ENCODE measurements around the gene COL6A2.
"Not testable (repeated sequence)": the region's sequence is repeated elsewhere in the genome, so short reads cannot be mapped to it uniquely, and the experiment has no call there.

COL6A2 gene

GRCh38 chr21:46142582-46143473, 44.9 kb downstream of the COL6A2 start:
- Histone ChIP-seq H3K27me3 (ENCODE audit: control insufficient read depth in 5 of 5, insufficient read depth in 4 of 5, low read length in 5 of 5) (peaks cover 0 to 18% (median 11%) of the 10 kb centered on the region in 5 donors), H3K9me3 (ENCODE audit: control insufficient read depth in 5 of 5, low read length in 5 of 5) (no peaks in the 10 kb centered on the region), H3K9ac (ENCODE audit: low read length in 5 of 5) (no peak overlapping the region), H3K4me3 (ENCODE audit: low read depth in 1 of 5, low read length in 5 of 5) (no peak overlapping the region), H3K27ac (ENCODE audit: low read depth, low read length) (no peak overlapping the region), H3K36me3 (ENCODE audit: control insufficient read depth in 5 of 5, insufficient read depth in 5 of 5, low read length in 5 of 5) (no peaks in the 10 kb centered on the region), H3K4me1 (ENCODE audit: control insufficient read depth in 5 of 5, insufficient read depth in 5 of 5, low read length in 5 of 5) (peaks cover 0 to 7% (median 4%) of the 10 kb centered on the region in 5 donors)

GRCh38 chr21:46144464-46145070, 46.7 kb downstream of the COL6A2 start:
- Histone ChIP-seq H3K27ac (ENCODE audit: low read depth, low read length) (no peak overlapping the region), H3K36me3 (ENCODE audit: control insufficient read depth in 5 of 5, insufficient read depth in 5 of 5, low read length in 5 of 5) (no peaks in the 10 kb centered on the region), H3K9ac (ENCODE audit: low read length in 5 of 5) (no peak overlapping the region), H3K4me3 (ENCODE audit: low read depth in 1 of 5, low read length in 5 of 5) (no peak overlapping the region), H3K9me3 (ENCODE audit: control insufficient read depth in 5 of 5, low read length in 5 of 5) (no peaks in the 10 kb centered on the region), H3K27me3 (ENCODE audit: control insufficient read depth in 5 of 5, insufficient read depth in 4 of 5, low read length in 5 of 5) (peaks cover 0 to 12% (median 8%) of the 10 kb centered on the region in 5 donors), H3K4me1 (ENCODE audit: control insufficient read depth in 5 of 5, insufficient read depth in 5 of 5, low read length in 5 of 5) (peaks cover 0 to 7% (median 4%) of the 10 kb centered on the region in 5 donors)

- Histone ChIP-seq H3K27me3 (ENCODE audit: control insufficient read depth in 5 of 5, insufficient read depth in 4 of 5, low read length in 5 of 5) (peaks cover 0 to 5% (median 1%) of the 10 kb centered on the region in 5 donors), H3K9me3 (ENCODE audit: control insufficient read depth in 5 of 5, low read length in 5 of 5) (no peaks in the 10 kb centered on the region), H3K27ac (ENCODE audit: low read depth, low read length) (no peak overlapping the region), H3K36me3 (ENCODE audit: control insufficient read depth in 5 of 5, insufficient read depth in 5 of 5, low read length in 5 of 5) (no peaks in the 10 kb centered on the region), H3K4me3 (ENCODE audit: low read depth in 1 of 5, low read length in 5 of 5) (no peak overlapping the region), H3K4me1 (ENCODE audit: control insufficient read depth in 5 of 5, insufficient read depth in 5 of 5, low read length in 5 of 5) (peaks cover 0 to 7% (median 4%) of the 10 kb centered on the region in 5 donors), H3K9ac (ENCODE audit: low read length in 5 of 5) (no peak overlapping the region)
These were observed 47.4 kb downstream of the COL6A2 start for GRCh38 chr21:46145159-46145839.

GRCh38 chr21:46145840-46146691, 48.2 kb downstream of the COL6A2 start:
- Histone ChIP-seq H3K27ac (ENCODE audit: low read depth, low read length) (no peak overlapping the region), H3K4me3 (ENCODE audit: low read depth in 1 of 5, low read length in 5 of 5) (no peak overlapping the region), H3K27me3 (ENCODE audit: control insufficient read depth in 5 of 5, insufficient read depth in 4 of 5, low read length in 5 of 5) (peaks cover 0 to 4% (median 2%) of the 10 kb centered on the region in 5 donors), H3K36me3 (ENCODE audit: control insufficient read depth in 5 of 5, insufficient read depth in 5 of 5, low read length in 5 of 5) (no peaks in the 10 kb centered on the region), H3K9ac (ENCODE audit: low read length in 5 of 5) (no peak overlapping the region), H3K9me3 (ENCODE audit: control insufficient read depth in 5 of 5, low read length in 5 of 5) (no peaks in the 10 kb centered on the region), H3K4me1 (ENCODE audit: control insufficient read depth in 5 of 5, insufficient read depth in 5 of 5, low read length in 5 of 5) (peaks cover 0 to 7% (median 4%) of the 10 kb centered on the region in 5 donors)

GRCh38 chr21:46146856-46147255, 48.9 kb downstream of the COL6A2 start:
- Histone ChIP-seq H3K9me3 (ENCODE audit: control insufficient read depth in 5 of 5, low read length in 5 of 5) (no peaks in the 10 kb centered on the region), H3K4me1 (ENCODE audit: control insufficient read depth in 5 of 5, insufficient read depth in 5 of 5, low read length in 5 of 5) (peaks cover 0 to 7% (median 4%) of the 10 kb centered on the region in 5 donors), H3K9ac (ENCODE audit: low read length in 5 of 5) (no peak overlapping the region), H3K27me3 (ENCODE audit: control insufficient read depth in 5 of 5, insufficient read depth in 4 of 5, low read length in 5 of 5) (peaks cover 0 to 9% (median 2%) of the 10 kb centered on the region in 5 donors), H3K36me3 (ENCODE audit: control insufficient read depth in 5 of 5, insufficient read depth in 5 of 5, low read length in 5 of 5) (no peaks in the 10 kb centered on the region), H3K27ac (ENCODE audit: low read depth, low read length) (no peak overlapping the region), H3K4me3 (ENCODE audit: low read depth in 1 of 5, low read length in 5 of 5) (no peak overlapping the region)

- H3K27ac ChIP-seq (ENCODE audit: low read depth, low read length); H3K4me1 ChIP-seq (ENCODE audit: control insufficient read depth in 5 of 5, insufficient read depth in 5 of 5, low read length in 5 of 5); H3K4me3 ChIP-seq (ENCODE audit: low read depth in 1 of 5, low read length in 5 of 5); H3K36me3 ChIP-seq (ENCODE audit: control insufficient read depth in 5 of 5, insufficient read depth in 5 of 5, low read length in 5 of 5); H3K9me3 ChIP-seq (ENCODE audit: control insufficient read depth in 5 of 5, low read length in 5 of 5); H3K9ac ChIP-seq (ENCODE audit: low read length in 5 of 5); H3K27me3 ChIP-seq (ENCODE audit: control insufficient read depth in 5 of 5, insufficient read depth in 4 of 5, low read length in 5 of 5): not testable (repeated sequence)
These were observed 49.5 kb downstream of the COL6A2 start for GRCh38 chr21:46147429-46147828.

GRCh38 chr21:46148106-46148505, 50.2 kb downstream of the COL6A2 start:
- Histone ChIP-seq H3K27me3 (ENCODE audit: control insufficient read depth in 5 of 5, insufficient read depth in 4 of 5, low read length in 5 of 5) (peaks cover 0 to 9% (median 3%) of the 10 kb centered on the region in 5 donors), H3K9ac (ENCODE audit: low read length in 5 of 5) (no peak overlapping the region), H3K27ac (ENCODE audit: low read depth, low read length) (no peak overlapping the region), H3K36me3 (ENCODE audit: control insufficient read depth in 5 of 5, insufficient read depth in 5 of 5, low read length in 5 of 5) (no peaks in the 10 kb centered on the region), H3K9me3 (ENCODE audit: control insufficient read depth in 5 of 5, low read length in 5 of 5) (no peaks in the 10 kb centered on the region), H3K4me1 (ENCODE audit: control insufficient read depth in 5 of 5, insufficient read depth in 5 of 5, low read length in 5 of 5) (peaks cover 0 to 12% (median 10%) of the 10 kb centered on the region in 5 donors), H3K4me3 (ENCODE audit: low read depth in 1 of 5, low read length in 5 of 5) (no peak overlapping the region)

- no peak overlapping the region for H3K27ac ChIP-seq (ENCODE audit: low read depth, low read length)
- no peaks in the 10 kb centered on the region for H3K36me3 ChIP-seq (ENCODE audit: control insufficient read depth in 5 of 5, insufficient read depth in 5 of 5, low read length in 5 of 5)
- peaks cover 0 to 9% (median 3%) of the 10 kb centered on the region in 5 donors for H3K27me3 ChIP-seq (ENCODE audit: control insufficient read depth in 5 of 5, insufficient read depth in 4 of 5, low read length in 5 of 5)
- no peak overlapping the region for H3K4me3 ChIP-seq (ENCODE audit: low read depth in 1 of 5, low read length in 5 of 5)
- H3K9ac ChIP-seq (ENCODE audit: low read length in 5 of 5): no peak overlapping the region
- H3K4me1 ChIP-seq (ENCODE audit: control insufficient read depth in 5 of 5, insufficient read depth in 5 of 5, low read length in 5 of 5): peaks cover 0 to 13% (median 12%) of the 10 kb centered on the region in 5 donors
- no peaks in the 10 kb centered on the region for H3K9me3 ChIP-seq (ENCODE audit: control insufficient read depth in 5 of 5, low read length in 5 of 5)
These were observed 51.4 kb downstream of the COL6A2 start for GRCh38 chr21:46149205-46149901.

GRCh38 chr21:46150073-46150472, 52.2 kb downstream of the COL6A2 start:
- Histone ChIP-seq H3K9me3 (ENCODE audit: control insufficient read depth in 5 of 5, low read length in 5 of 5) (no peaks in the 10 kb centered on the region), H3K27ac (ENCODE audit: low read depth, low read length) (no peak overlapping the region), H3K9ac (ENCODE audit: low read length in 5 of 5) (no peak overlapping the region), H3K27me3 (ENCODE audit: control insufficient read depth in 5 of 5, insufficient read depth in 4 of 5, low read length in 5 of 5) (peaks cover 0 to 8% (median 3%) of the 10 kb centered on the region in 5 donors), H3K36me3 (ENCODE audit: control insufficient read depth in 5 of 5, insufficient read depth in 5 of 5, low read length in 5 of 5) (no peaks in the 10 kb centered on the region), H3K4me3 (ENCODE audit: low read depth in 1 of 5, low read length in 5 of 5) (no peak overlapping the region), H3K4me1 (ENCODE audit: control insufficient read depth in 5 of 5, insufficient read depth in 5 of 5, low read length in 5 of 5) (peaks cover 0 to 13% (median 12%) of the 10 kb centered on the region in 5 donors)
